HT1080 (cell line): ENCODE data around the gene ZNF213. TPM values are rescaled to one million over a fixed set of nuclear protein-coding genes. Genes with fewer than 3 reads are reported as not detected.

Experiments
- DNase-seq: peaks from one replicate; pipeline ENCODE4 v3.0.0-alpha.2; 2015; ENCODE audit warnings: low read depth
- total RNA-seq: library from RNA; depleted of rRNA; stranded (reverse); fragments of >200 nt; shearing (Covaris generic); gene quantifications from 2 replicates; pipeline ENCODE4 v1.2.3, GENCODE V29; 2014

The ZNF213 gene
- total RNA-seq, 1 experiment from 2014 or later, result 3.8 TPM

DNA sequence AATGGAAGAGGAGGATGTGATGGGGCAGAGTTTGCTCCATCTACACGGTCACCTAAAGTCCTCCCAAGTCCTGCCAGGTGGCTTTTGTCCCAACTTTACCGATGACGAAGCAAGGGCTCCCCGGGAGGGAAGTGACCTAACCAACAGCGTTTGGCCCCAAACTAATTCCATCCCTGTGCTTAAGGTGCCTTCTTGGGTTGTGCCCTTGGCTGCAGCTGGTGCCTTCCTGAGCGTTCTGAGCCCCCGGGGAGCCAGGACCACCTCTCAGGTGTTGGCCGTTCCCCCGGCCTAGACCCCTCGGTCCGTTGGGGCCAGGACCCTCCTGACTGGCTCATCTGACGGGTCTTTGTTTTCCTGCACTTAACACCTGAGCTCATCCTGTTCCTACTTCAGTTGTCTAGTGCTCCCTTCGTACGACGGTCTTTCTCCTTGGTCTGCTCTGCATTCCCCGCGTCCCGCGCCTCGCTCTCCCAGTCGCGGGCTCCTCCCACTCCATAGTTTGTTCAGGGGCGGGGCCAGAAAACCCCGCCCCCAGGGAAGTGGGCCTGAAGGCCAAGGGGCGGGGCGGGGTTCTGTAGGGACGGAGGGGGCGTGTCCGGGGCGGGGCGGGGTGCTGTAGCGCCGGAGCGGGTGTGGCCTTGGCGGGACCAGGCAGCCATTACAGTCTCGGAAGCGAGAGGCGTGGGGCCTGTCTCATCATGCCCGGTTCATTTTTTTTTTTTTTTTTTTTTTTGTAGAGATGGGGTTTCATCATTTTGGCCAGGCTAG lies 34.9 kb upstream of the ZNF213 start:
- peak; percentile 66 for DNase-seq

DNA sequence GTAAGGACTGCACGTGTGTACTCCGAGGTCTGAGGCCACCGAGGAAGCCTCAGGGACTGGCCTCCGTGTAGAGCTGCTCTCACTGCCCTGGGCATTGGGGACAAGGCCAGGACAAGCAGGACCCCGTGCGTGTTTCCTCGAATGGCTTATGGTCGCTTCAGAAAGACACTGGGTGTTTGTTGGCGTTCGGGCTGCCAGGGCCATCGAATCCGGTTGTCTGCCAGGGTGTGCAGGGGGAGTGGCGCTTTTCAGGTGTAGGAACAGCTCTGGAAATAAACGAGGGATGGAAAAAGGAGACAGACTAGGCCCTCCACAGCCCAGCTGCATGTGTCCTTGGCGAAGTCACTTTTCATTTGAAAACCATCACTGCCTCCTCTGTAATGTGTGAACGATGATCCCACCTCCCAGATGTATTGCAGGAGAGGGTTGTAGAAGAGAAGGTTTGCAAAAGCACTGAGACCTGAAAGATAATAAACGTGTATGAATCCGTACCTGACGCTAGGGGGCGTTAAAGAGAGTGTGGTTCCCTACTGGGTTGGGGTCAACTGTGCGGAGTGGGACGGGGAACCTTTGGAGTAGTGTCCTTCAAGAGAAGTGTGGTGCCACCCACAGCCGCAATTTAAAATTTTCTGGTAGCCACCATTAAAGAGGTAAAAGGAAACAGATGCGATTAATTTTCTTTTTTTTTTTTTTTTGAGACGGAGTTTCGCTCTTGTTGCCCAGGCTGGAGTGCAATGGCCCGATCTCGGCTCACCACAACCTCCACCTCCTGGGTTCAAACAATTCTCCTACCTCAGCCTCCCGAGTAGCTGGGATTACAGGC lies 33.6 kb upstream of the ZNF213 start:
- DNase-seq, result no peak

DNA sequence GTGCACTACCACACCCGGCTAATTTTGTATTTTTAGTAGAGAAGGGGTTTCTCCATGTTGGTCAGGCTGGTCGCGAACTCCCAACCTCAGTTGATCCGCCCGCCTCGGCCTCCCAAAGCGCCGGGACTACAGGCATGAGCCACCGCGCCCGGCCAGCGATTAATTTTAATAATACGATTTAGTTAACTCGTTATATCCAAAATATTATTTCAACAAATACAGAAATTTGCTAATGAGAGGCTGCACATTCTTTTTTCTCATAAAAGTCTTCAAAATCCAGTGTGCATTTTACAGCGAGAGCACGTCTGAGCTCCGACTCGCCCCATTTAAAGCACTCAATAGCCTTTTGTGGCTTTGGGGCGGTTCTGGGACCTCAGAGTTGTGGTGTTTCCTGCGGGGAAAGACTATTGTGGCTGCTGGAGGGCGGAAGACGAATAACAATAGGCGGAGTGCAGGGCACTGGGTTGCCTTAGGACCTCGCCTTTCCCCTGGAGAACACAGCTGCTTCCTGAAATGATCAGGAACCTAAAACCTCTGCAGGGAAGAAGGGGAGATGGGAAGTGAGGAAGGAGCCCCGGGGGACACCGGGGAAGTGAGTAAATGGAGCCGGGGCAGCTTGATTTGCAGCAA lies 32.9 kb upstream of the ZNF213 start:
- DNase-seq, result no peak

DNA sequence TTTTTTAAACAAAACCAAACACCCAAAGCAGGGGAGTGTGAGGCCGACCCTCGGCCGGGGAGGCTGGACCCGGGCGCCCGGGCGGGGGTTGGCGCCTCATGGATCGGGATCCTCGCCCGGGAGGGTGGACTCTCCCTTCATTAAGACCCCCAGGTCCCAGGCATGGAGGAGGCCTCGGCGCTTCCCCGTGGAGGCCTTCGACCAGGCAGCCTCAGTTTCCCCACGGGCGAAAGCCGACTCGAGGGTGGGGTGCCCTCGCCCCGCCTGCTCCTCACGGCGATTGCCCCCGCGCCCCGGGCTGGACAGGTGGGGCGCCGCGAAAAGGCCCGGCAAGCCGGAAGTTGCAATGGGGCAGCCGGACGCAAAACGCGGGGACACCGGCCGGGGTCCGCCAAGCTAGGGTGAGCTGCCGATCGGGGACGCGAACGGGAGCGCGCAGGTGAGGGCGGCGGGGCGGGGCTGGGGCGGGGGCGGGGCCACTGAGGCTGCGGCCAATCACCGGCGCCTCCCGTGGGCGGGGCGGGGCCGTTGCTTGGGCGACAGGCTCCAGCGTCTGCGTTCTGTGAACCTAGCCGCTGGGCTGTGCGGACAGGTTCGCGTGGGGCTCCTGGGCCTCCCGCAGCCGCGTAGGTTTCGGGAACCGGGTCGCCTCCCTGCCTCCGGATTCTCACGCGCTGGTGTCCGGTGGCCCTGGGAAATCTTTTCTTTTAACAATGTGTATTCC lies 28.5 kb upstream of the ZNF213 start:
- DNase-seq, result peak; percentile 83

DNA sequence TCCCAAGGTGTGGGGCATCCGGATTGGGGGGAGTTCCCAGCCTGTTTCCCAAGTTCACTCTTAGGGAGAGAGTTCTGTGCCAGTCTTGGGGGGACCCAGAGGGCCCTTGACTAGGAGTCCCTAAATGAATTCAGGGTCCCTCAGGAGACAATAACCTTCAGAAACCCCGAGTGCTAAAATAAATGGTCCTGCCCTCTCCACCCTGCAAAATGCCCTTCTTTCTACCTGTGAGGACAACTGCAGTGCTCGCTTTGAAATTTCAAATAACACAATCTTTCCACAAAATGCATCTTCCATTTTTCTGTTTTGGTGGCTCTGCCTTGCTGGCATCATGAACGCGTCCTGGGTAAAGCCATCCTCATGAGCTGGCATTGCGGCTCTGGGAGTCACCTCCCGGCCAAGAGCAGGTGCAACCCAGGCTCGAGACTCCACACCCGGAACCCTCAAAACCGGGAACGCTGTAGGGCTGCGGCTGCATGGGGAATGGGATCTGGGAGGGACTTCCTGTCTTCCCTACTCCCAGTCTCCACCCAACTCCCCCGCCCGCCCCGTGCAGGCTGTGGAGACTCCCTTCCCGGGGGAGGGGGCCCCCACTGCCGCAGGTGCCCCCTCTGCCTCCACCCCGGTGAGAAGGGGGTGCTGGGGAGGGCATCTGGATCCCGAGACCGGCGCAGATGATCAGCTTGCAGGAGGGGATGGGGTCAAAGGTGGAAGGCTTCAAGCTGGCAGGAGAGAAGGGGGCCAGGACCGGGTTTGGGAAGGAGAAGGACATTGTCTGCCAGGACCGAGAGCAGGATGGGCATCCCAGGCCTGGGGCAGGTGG lies 22.6 kb upstream of the ZNF213 start, which contains the start of gene ZNF205:
Gene ZNF205, plus strand, starts transcription at position 529 of the 823 bp plus-strand sequence. CDS start 845 bp downstream, outside the sequence.
- DNase-seq, result peak; percentile 75

DNA sequence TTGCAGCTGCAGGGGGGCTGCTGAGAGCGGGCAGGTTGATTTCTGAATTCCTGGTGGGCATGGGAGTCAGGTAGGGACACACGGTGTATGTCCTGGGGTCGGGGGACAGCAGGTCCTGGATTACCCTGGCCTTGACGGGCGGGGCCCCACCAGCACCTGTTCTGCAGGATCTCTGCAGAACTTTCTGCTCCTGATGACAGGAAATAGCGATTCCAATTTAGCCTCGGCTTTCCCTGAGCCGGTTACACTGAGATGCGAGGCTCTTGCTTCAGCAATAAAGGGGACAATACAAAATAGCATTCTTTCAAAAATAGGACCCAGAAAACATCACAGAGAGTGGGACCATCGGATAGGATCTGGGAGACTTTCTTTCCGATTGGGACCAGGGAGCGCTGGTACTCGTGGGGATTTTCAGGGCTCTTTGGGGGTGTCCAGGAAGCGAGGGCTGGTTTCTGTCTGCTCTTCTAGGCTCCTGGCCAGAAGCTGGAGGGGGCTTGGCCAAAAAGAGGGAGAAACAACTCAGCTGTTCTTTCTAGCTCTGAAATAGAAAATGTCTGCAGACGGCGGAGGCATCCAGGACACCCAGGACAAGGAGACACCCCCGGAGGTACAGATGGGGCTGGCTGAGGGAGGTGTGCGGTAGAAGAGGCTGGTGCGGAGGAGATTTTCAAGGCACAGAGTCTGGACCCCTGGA lies 21.8 kb upstream of the ZNF213 start:
- no peak for DNase-seq

DNA sequence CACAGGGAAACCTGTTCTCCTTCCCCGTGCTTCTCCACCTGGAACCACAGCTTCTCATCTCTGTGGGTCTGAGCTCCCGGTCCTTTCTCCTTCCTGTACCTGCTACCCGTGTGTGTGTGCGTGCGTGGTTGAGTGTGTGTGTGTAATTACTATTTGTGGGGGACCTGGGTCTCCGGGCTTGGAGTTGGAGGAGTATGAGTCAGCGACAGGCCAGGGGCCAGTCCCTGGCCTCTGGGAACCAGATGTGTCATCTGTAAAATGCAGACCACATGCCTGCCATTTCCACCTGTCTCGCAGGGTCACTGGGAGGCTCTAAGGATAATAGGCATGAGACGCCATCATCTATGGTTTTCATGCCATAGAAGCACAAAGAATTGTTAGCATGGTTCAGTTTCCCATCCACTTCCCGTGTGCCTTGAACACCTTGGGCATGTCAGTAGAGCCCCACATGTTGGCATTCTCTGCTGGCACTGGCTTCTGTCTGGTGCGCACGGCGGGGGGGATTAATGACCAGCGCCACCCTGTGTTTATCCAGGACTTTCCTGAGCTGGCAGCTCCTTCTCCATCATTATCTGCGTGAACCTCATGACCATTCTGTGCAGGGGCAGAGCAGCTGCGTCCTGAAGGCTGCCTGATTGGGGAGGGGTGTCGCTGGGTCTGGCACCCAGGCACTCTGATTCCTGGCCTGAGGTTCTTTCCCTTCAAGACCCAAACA lies 20.9 kb upstream of the ZNF213 start:
- peak; percentile 56 for DNase-seq

DNA sequence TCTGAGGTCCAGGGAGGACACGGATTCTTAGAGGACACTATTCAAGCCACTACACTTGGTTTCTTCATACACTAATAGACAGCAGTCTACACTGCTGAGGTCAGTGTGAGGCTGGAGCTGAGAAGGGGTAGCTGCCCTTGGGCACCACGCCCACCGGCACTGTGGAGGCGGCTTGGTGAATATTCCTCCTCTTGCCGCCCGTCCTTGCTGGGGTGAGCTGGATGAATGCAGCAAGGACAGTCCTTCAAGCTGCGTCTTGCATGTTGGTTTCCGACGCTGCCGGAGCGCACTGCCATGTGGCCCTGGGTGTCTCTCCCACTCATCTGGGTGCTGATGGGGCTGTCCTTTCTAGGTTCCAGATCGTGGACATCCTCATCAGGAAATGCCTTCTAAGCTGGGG lies 19.8 kb upstream of the ZNF213 start:
- DNase-seq, result no peak

DNA sequence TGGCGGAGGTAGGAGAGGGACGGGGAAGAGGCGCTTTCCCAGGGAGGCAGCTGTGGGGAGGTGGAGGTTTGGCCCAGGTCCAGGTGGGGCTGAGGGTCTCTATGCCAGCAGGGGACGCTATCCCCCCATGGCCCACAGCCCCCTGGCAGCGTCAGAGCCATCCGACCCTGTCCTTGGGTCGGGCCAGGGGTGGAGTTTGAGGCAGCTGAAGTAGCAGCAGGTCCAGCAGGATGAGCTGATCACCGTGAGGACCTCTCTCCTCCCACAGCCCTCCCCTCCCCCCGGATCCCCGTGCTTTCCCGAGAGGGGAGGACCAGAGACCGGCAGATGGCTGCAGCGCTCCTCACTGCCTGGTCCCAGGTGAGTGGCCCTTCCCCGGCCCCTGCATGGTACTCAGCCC lies 19.3 kb upstream of the ZNF213 start:
- no peak for DNase-seq

DNA sequence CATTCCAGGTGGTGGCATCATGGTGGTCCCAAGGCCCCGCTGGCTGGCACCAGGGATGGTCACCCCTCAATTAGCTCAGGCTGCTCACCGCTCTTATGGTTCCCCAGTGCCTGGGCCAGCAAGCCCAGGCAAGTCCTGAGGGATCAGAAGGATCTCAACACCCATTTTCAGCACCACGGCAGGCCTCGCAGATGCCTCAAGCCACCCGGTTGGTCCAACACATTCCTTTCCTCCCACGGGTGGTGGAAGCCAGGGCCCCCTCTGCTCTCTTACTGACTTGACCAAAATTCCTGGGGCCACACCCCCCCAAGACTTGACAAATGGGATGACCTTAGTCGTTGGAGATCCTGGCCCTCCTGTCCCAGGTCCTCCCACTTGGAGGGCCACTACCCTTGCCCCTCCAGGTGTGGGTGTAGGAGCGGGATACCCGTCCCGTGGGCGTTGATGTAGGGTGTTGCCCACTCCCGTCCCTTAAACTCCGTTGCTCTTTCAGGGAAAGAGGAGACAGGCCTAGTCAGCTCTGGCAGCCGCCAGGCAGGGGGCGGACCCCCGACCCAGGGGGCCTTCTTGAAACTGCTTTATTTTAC lies 16.5 kb upstream of the ZNF213 start:
- DNase-seq, result no peak

DNA sequence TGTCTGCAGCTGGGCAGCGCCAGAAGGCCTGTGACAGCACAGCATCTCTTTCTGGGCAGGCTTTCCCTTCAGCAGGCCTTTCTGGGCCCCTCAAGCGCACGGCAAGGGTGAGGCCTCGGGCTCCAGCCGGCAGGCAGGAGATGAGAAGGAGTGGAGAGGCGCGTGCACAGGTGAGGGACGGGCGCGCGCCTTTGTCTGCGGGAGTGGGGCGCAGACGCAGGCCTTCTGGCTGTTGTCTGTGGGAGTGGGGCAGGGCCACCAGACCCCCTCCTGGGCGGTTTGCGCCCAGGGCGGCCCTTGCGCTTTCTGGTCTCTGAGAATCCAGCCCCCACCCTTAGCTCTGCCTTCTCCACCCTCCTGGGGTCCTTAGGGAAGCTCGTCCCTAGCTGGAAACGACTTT lies 16.0 kb upstream of the ZNF213 start:
- no peak for DNase-seq

DNA sequence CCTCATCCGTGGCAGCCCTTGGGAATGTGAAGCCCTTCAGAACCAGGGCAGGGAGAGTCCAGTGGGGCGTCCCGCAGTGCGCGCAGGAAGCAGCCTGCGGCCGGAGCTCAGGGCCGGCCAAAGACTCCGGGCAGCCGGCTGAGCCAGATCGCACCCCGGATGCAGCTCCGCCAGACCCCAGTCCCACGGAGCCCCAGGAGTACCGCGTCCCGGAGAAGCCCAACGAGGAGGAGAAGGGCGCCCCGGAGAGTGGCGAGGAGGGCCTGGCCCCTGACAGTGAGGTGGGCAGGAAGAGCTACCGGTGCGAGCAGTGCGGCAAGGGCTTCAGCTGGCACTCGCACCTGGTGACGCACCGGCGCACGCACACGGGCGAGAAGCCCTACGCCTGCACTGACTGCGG lies 15.5 kb upstream of the ZNF213 start:
- no peak for DNase-seq

DNA sequence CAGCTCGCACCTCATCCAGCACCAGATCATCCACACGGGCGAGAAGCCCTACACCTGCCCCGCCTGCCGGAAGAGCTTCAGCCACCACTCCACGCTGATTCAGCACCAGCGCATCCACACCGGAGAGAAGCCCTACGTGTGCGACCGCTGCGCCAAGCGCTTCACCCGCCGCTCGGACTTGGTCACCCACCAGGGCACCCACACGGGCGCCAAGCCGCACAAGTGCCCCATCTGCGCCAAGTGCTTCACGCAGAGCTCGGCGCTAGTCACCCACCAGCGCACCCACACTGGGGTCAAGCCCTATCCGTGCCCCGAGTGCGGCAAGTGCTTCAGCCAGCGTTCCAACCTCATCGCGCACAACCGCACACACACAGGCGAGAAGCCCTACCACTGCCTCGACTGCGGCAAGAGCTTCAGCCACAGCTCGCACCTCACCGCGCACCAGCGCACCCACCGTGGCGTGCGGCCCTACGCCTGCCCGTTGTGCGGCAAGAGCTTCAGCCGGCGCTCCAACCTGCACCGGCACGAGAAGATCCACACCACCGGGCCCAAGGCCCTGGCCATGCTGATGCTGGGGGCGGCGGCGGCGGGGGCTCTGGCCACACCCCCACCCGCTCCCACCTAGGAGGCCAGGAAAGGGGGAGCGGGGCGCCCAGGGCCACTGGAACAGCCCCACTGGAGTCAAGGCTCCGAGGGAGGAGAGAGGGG lies 15.0 kb upstream of the ZNF213 start:
- no peak for DNase-seq

DNA sequence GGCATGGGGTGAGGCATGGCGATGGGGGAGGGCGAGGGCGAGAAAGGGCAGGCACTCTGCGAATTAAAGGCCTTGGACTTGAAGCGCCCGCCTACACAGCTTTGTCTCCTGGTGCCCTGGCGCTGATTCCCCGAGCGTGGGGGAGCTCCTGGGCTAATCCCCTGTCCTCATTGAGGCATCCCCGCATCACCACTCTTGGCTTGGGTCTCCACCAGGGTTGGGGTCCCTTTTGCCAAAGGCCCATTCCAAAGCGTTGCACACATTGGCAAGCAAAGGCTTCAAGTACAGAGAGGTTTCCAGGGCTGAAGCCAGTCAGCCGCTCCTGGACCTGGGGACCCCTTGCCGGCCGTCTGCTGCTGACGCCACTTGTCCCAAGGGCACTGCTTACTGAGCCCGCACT lies 14.4 kb upstream of the ZNF213 start:
- no peak for DNase-seq

DNA sequence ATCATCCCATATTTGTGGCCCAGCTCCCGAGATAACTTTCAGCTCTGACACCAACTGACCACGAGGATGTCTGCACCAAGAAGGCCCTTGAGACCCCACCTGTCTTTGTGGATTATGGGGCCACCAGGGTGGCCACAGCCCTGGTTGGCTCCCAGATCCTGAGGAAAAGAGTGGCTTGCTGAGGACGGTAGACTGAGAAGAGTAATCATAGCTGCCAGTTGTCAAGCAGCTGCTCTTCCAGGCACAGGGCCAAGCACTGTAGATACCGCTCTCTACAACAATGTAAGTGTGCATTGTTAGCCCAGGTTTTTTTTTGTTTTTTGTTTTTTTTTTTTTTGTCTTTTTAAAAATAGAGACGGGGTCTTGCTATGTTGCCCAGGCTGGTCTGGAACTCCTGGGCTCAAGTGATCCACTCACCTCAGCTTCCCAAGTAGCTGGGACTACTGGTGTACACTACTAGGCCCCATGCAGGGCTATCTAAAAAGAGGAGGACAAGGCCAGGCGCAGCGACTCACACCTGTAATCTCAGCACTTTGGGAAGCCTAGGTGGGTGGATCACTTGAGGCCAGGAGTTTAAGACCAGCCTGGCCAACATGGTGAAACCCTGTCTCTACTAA lies 12.9 kb upstream of the ZNF213 start:
- no peak for DNase-seq

DNA sequence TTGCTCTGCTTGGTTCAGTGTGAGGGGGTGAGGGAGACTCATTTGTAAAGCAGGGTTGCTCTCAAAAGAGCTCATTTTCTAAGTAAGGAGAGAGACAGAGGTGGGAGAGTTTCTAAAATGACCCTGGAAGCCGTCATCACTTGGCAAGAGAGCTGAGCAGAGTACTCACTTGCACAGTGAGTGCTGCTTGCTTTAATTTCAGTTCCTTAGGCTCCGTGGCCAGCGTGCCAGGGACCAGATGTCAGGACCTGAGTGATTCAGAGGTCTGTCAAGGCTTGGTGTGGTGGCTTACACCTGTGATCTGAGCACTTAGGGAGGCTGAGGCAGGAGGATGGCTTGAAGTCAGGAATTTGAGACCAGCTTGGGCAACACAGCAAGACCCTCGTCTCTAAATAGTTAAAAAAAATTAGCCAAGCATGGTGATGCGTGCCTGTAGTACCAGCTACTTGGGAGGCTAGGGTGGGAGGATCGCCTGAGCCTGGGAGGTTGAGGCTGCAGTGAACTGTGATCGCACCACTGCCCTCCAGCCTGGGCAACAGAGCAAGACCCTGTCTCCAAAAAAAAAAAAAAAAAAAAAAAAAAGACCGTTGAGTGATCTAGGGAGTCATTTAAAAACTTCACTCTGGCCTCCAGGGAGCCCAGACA lies 11.8 kb upstream of the ZNF213 start:
- DNase-seq, result no peak
